Lower leg skin (tissue), 3 donors: ENCODE data around the gene LMBR1L.

Experiments
- POLR2A ChIP-seq, 2 donors: fragments of 450-650 bp; IDR thresholded peaks; one replicate each; pipeline ENCODE4 v1.6.1; 2016 to 2017; ENCODE audit warnings: antibody characterized with exemption in 2 of 2, mild to moderate bottlenecking in 1 of 2, moderate library complexity in 1 of 2
- TF ChIP-seq, protein P1 (sequence below), 3 donors: fragments of 450-650 bp; IDR thresholded peaks; one replicate each; pipeline ENCODE4 v1.5.1; 2016; ENCODE audit warnings: antibody characterized with exemption in 3 of 3, mild to moderate bottlenecking in 3 of 3, moderate library complexity in 2 of 3

DNA sequence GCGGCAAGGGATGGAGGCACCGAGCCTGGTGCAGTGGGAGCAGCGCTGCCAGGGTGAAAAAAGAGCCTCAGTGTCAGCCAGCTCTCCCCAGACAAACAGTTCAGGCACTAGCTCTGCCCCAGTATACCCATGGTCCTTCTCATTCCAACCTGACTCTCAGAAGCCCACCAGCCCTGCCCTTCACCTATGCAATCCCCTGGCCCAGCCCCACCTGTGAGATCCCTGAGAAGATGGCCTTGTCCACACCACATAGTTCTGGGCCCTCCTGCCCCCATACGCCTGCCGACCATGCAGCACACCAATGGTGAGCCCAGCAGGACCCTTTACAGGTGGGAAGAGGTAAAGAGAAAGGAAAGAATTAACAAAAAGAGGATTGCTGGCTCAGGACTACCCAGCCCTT, 56.6 kb downstream of the LMBR1L start:
- no peak for TF ChIP-seq POLR2A (IDR thresholded peaks at IDR 0.05)
- TF ChIP-seq, protein P1, sequence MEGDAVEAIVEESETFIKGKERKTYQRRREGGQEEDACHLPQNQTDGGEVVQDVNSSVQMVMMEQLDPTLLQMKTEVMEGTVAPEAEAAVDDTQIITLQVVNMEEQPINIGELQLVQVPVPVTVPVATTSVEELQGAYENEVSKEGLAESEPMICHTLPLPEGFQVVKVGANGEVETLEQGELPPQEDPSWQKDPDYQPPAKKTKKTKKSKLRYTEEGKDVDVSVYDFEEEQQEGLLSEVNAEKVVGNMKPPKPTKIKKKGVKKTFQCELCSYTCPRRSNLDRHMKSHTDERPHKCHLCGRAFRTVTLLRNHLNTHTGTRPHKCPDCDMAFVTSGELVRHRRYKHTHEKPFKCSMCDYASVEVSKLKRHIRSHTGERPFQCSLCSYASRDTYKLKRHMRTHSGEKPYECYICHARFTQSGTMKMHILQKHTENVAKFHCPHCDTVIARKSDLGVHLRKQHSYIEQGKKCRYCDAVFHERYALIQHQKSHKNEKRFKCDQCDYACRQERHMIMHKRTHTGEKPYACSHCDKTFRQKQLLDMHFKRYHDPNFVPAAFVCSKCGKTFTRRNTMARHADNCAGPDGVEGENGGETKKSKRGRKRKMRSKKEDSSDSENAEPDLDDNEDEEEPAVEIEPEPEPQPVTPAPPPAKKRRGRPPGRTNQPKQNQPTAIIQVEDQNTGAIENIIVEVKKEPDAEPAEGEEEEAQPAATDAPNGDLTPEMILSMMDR (IDR thresholded peaks at IDR 0.05), result no peak
